B cell (primary cell): ENCODE results near the gene RFX3. TPM values are rescaled to one million over a fixed set of nuclear protein-coding genes. Genes with fewer than 3 reads are reported as not detected.
A peak's percentile ranks its signal among the peaks of the same experiment; 100 is the strongest.

Source experiments
- ATAC-seq: fragments of 200-7000 bp; cut with Tn5 transposase; one replicate; pipeline ENCODE4 v1.10.0; 2021; ENCODE audit warnings: low read depth, mild to moderate bottlenecking, moderate number of reproducible peaks, moderate library complexity
- CTCF ChIA-PET: fragments of 350-600 bp; sonication (Branson Sonifier 250); formaldehyde crosslinking; loops from one replicate; lab custom pipeline; 2021; ENCODE audit warnings: antibody characterized with exemption, inconsistent platforms; lab: Charles Lee
- POLR2A ChIA-PET: fragments of 350-600 bp; sonication (Branson Sonifier 250); formaldehyde crosslinking; loops from one replicate; lab custom pipeline; 2021; ENCODE audit warnings: antibody characterized with exemption; lab: Charles Lee
- DNase-seq: peaks from one replicate; pipeline ENCODE4 v3.0.0; 2013
- H2AFZ ChIP-seq: 2 replicates; pipeline ENCODE4 v1.6.1; 2012; ENCODE audit warnings: mild to moderate bottlenecking, low read depth, low read length; ENCODE audit not compliant: insufficient read depth, poor library complexity, severe bottlenecking
- H3K27ac ChIP-seq, 2 donors: 1 replicate in 1 of 2; 2 replicates in 1 of 2; pipeline ENCODE4 v1.5.1; 2012 to 2013; ENCODE audit warnings: low read length in 2 of 2, mild to moderate bottlenecking in 2 of 2, moderate library complexity in 1 of 2
- H3K27me3 ChIP-seq, 4 experiments: fragments of 200-600 bp in 1 of 4; sonication (generic) in 1 of 4; replicated peaks in 1 of 4; 1 replicate in 2 of 4; 2 replicates in 2 of 4; pipeline versions ENCODE4 v1.6.1 to v1.7.0; 2013 to 2016; ENCODE audit warnings: low read length in 3 of 4, mild to moderate bottlenecking in 2 of 4, mixed read lengths in 1 of 4, moderate library complexity in 1 of 4; ENCODE audit not compliant: insufficient read depth in 4 of 4, control insufficient read depth in 3 of 4; ENCODE audit errors: control extremely low read depth in 1 of 4
- H3K36me3 ChIP-seq, 2 experiments: replicated peaks in 1 of 2; 1 replicate in 1 of 2; 2 replicates in 1 of 2; pipeline versions ENCODE4 v1.6.1 to v1.7.1; 2013; ENCODE audit warnings: low read length in 1 of 2; ENCODE audit not compliant: insufficient read depth in 2 of 2, control insufficient read depth in 1 of 2; ENCODE audit errors: control extremely low read depth in 1 of 2, extremely low read depth in 1 of 2
- H3K4me1 ChIP-seq, 2 donors: fragments of 200-600 bp in 1 of 2; sonication (generic) in 1 of 2; 1 replicate in 1 of 2; 2 replicates in 1 of 2; pipeline versions ENCODE4 v1.5.1 to v1.6.1; 2013 to 2017; ENCODE audit warnings: low read length in 2 of 2; ENCODE audit not compliant: control insufficient read depth in 2 of 2, insufficient read depth in 2 of 2
- H3K4me2 ChIP-seq: replicated peaks from 2 replicates; pipeline ENCODE3; 2012; ENCODE audit warnings: mild to moderate bottlenecking, low read depth, low read length; ENCODE audit not compliant: poor library complexity, severe bottlenecking
- H3K4me3 ChIP-seq, 5 experiments: fragments of 200-600 bp in 1 of 5; sonication (generic) in 1 of 5; 1 replicate in 3 of 5; 2 replicates in 2 of 5; pipeline versions ENCODE4 v1.5.1 to v1.7.0; 2011 to 2016; ENCODE audit warnings: low read length in 4 of 5, mild to moderate bottlenecking in 4 of 5, low read depth in 2 of 5, control low read depth in 1 of 5, moderate library complexity in 1 of 5; ENCODE audit not compliant: insufficient read depth in 1 of 5; ENCODE audit errors: control extremely low read depth in 1 of 5, extremely low read depth in 1 of 5
- H3K79me2 ChIP-seq: fragments of 200-600 bp; sonication (generic); one replicate; pipeline ENCODE4 v1.6.0; 2016; ENCODE audit warnings: low read length; ENCODE audit not compliant: control insufficient read depth, insufficient read depth
- H3K9ac ChIP-seq: fragments of 200-600 bp; sonication (generic); 2 replicates; pipeline ENCODE4 v1.6.1; 2017; ENCODE audit warnings: mild to moderate bottlenecking, low read length, moderate library complexity
- H3K9me3 ChIP-seq, 3 donors: one replicate each; pipeline versions ENCODE4 v1.6.1 to v1.7.1; 2013; ENCODE audit warnings: low read length in 2 of 3; ENCODE audit not compliant: control insufficient read depth in 2 of 3, insufficient read depth in 1 of 3; ENCODE audit errors: control extremely low read depth in 1 of 3
- H4K20me1 ChIP-seq: 2 replicates; pipeline ENCODE4 v1.6.0; 2012; ENCODE audit warnings: mild to moderate bottlenecking, low read length; ENCODE audit not compliant: insufficient read depth, control insufficient read depth, poor library complexity, severe bottlenecking
- H3K27ac Mint-ChIP-seq: one replicate; pipeline ENCODE4 v1.8.0; 2021; ENCODE audit warnings: mixed read lengths
- H3K27me3 Mint-ChIP-seq: one replicate; pipeline ENCODE4 v1.8.0; 2021; ENCODE audit warnings: mixed read lengths
- H3K4me1 Mint-ChIP-seq: one replicate; pipeline ENCODE4 v1.8.0; 2021; ENCODE audit warnings: mixed read lengths
- H3K4me3 Mint-ChIP-seq: one replicate; pipeline ENCODE4 v1.8.0; 2021; ENCODE audit warnings: mixed read lengths
- H3K9me3 Mint-ChIP-seq: one replicate; pipeline ENCODE4 v1.8.0; 2022; ENCODE audit warnings: mixed read lengths; ENCODE audit not compliant: insufficient read depth
- CTCF ChIP-seq: fragments of 200-600 bp; IDR thresholded peaks from one replicate; pipeline ENCODE4 v1.8.0; 2022; ENCODE audit warnings: antibody characterized with exemption, mild to moderate bottlenecking
- EZH2 ChIP-seq: IDR thresholded peaks from 2 replicates; pipeline ENCODE4 v1.6.1; 2012; ENCODE audit warnings: borderline replicate concordance, low read depth, mild to moderate bottlenecking, moderate library complexity, low read length; ENCODE audit not compliant: insufficient read depth, poor library complexity, severe bottlenecking
- WGBS: methylation state at CpG from one replicate; pipeline ENCODE4 v1.1.5; 2013; ENCODE audit warnings: missing lambda C conversion rate; ENCODE audit not compliant: insufficient coverage; 5-methylcytosine and 5-hydroxymethylcytosine counted together
- intact Hi-C: fragments of 100-400 bp; cut with micrococcal nuclease; formaldehyde crosslinking; loops from one replicate; pipeline ENCODE4 v1.10.0; 2022
- polyA plus RNA-seq: library from polyadenylated mRNA; depleted of rRNA; stranded (reverse); fragments of >200 nt; gene quantifications from 2 replicates; pipeline ENCODE4 v1.2.3, GENCODE V29; 2012
- total RNA-seq, 2 donors: library from RNA; stranded (reverse); fragments of 120-200 nt in 1 of 2; gene quantifications; 1 replicate in 1 of 2; 2 replicates in 1 of 2; pipeline versions ENCODE4 v1.2.3 to v1.2.4, GENCODE V29; 2013 to 2022

The RFX3 gene
- total and polyA plus RNA-seq, 2 donors (not counting 1 experiment from before 2014, with no cell fraction given): 6.1 to 39.1 TPM

DNA sequence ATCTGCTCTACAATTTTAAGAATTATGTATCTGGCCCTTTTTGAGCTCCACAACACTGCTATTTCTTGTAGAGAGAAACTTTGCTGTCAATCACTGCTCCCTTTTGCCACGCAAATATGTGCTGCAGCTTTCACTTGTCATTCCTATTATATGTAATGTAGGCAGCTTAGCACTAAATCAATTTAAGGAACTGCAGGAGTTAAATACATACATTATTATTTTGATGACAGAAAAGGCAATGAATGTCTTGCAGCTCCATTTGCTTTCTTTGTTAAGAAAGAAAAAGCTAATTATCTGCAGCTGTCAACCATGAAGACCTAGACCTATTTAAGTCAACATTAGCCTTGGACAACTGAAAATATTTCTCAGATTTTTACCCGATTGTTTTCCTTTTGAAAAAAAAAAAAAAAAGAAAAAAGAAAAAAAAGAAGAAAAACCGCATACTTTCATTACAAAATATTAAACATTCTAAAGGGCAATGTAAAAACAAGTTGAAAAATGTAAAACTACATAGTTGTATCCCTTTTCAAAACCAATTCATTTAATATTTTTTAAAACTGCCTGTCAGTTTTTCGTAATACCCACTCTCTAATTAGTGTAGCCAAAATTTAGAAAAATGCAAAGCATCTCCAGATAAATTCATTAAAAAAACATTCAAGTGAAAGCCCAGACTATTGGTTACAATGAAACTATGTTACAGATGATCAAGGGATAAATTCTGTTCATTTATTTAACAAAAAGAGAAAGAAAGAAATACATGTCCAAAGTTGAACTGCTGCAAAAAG lies 57.2 kb downstream of the RFX3 start:
- TF ChIP-seq EZH2 (no peak), CTCF (no peak)
- Histone ChIP-seq H3K27me3 (no peaks in the 10 kb centered on the region), H2AFZ (no peak overlapping the region), H3K36me3 (no peaks in the 10 kb centered on the region), H3K4me3 (no peak overlapping the region), H3K27ac (no peak overlapping the region), H3K9me3 (no peaks in the 10 kb centered on the region), H3K79me2 (peaks cover 74% of the 10 kb centered on the region), H4K20me1 (no peaks in the 10 kb centered on the region), H3K4me1 (peaks cover 13 to 15% of the 10 kb centered on the region in 2 donors), H3K4me2 (no peak overlapping the region), H3K9ac (no peak overlapping the region)
- POLR2A ChIA-PET: no interaction called here
- CTCF ChIA-PET: interaction anchor here (0.7 to 2.1 kb wide), 8 partner anchors 10 to 898 kb away, joined by 3 to 12 read pairs (median 6); no protein-coding TSS in a partner anchor
- no peaks in the 10 kb centered on the region for H3K27me3 Mint-ChIP-seq
- intact Hi-C loops: loop anchor here (5.0 kb wide), 2 partner anchors 179 to 264 kb away; no protein-coding TSS in a partner anchor
- no peak for DNase-seq
- H3K4me3 Mint-ChIP-seq: no peak overlapping the region
- no peak for ATAC-seq
- peaks cover 20% of the 10 kb centered on the region for H3K4me1 Mint-ChIP-seq
- H3K9me3 Mint-ChIP-seq: no peaks in the 10 kb centered on the region
- no CpG with 5 or more reads among the region's 4 CpGs for WGBS
- no peak overlapping the region for H3K27ac Mint-ChIP-seq

GRCh38 chr9:3467593-3468219 lies 58.1 kb downstream of the RFX3 start:
- Histone ChIP-seq H3K79me2 (peaks cover 82% of the 10 kb centered on the region), H3K36me3 (no peaks in the 10 kb centered on the region), H2AFZ (no peak overlapping the region), H3K4me1 (peaks cover 4 to 6% of the 10 kb centered on the region in 2 donors), H3K27ac (no peak overlapping the region), H3K9ac (no peak overlapping the region), H3K4me3 (no peak overlapping the region), H3K4me2 (no peak overlapping the region), H4K20me1 (no peaks in the 10 kb centered on the region), H3K9me3 (no peaks in the 10 kb centered on the region), H3K27me3 (no peaks in the 10 kb centered on the region)
- intact Hi-C loops: loop anchor here (2.0 to 5.0 kb wide), 3 partner anchors 180 to 651 kb away; no protein-coding TSS in a partner anchor
- Mint-ChIP-seq H3K27me3 (no peaks in the 10 kb centered on the region), H3K27ac (peak overlapping the region; percentile 76), H3K4me3 (no peak overlapping the region), H3K9me3 (no peaks in the 10 kb centered on the region), H3K4me1 (peaks cover 11% of the 10 kb centered on the region)
- WGBS: no CpG with 5 or more reads among the region's 4 CpGs
- ChIA-PET CTCF (interaction anchor here (0.6 to 2.1 kb wide), 15 partner anchors 8 to 899 kb away, joined by 3 to 12 read pairs (median 4); no protein-coding TSS in a partner anchor), POLR2A (no interaction called here)
- TF ChIP-seq EZH2 (no peak), CTCF (peak; percentile 90)
- ATAC-seq (peak; percentile 91), DNase-seq (peak; percentile 70)
